Gastroesophageal sphincter (tissue), 4 donors: ENCODE results near the gene PNLIPRP1. TPM values are rescaled to one million over a fixed set of nuclear protein-coding genes. Genes with fewer than 3 reads are reported as not detected.

ENCODE experiments used
- ATAC-seq: fragments of 150-250 bp; one replicate; pipeline ENCODE4 v1.9.1; 2016; ENCODE audit warnings: mild to moderate bottlenecking, moderate library complexity
- H3K27ac ChIP-seq, 4 donors: fragments of 200-600 bp; sonication (generic) in 3 of 4; 1 replicate in 3 of 4; 2 replicates in 1 of 4; pipeline ENCODE4 v1.5.1; 2016 to 2019
- H3K27me3 ChIP-seq: fragments of 200-600 bp; sonication (generic); one replicate; pipeline ENCODE4 v1.5.1; 2019
- H3K36me3 ChIP-seq, 2 donors: fragments of 200-600 bp; sonication (generic); one replicate each; pipeline ENCODE4 v1.5.1; 2019; ENCODE audit warnings: control low read depth in 1 of 2
- H3K4me1 ChIP-seq, 3 donors: fragments of 200-600 bp; sonication (generic); 1 replicate in 2 of 3; 2 replicates in 1 of 3; pipeline ENCODE4 v1.5.1; 2016 to 2019; ENCODE audit warnings: control low read depth in 2 of 3
- H3K4me3 ChIP-seq, 2 donors: fragments of 200-600 bp; sonication (generic); one replicate each; pipeline ENCODE4 v1.5.1; 2019; ENCODE audit warnings: mild to moderate bottlenecking in 1 of 2, moderate library complexity in 1 of 2
- H3K9me3 ChIP-seq, 3 donors: fragments of 200-600 bp; sonication (generic); one replicate each; pipeline ENCODE4 v1.5.1; 2017 to 2019; ENCODE audit warnings: control low read depth in 2 of 3
- CTCF ChIP-seq, 4 experiments: fragments of 200-600 bp in 2 of 4; fragments of 450-650 bp in 2 of 4; sonication (generic) in 1 of 4; IDR thresholded peaks; one replicate each; pipeline ENCODE4 v1.5.1; 2017 to 2019; ENCODE audit warnings: antibody characterized with exemption in 4 of 4, mild to moderate bottlenecking in 2 of 4, moderate library complexity in 2 of 4
- EP300 ChIP-seq: sonication (generic); formaldehyde crosslinking; IDR thresholded peaks from one replicate; pipeline ENCODE4 v1.6.1; 2017; ENCODE audit warnings: antibody characterized with exemption, mild to moderate bottlenecking
- POLR2A ChIP-seq, 2 donors: fragments of 450-650 bp; IDR thresholded peaks; one replicate each; pipeline ENCODE4 v1.6.1; 2017; ENCODE audit warnings: antibody characterized with exemption in 2 of 2, mild to moderate bottlenecking in 2 of 2, moderate library complexity in 1 of 2
- POLR2AphosphoS5 ChIP-seq: sonication (generic); formaldehyde crosslinking; IDR thresholded peaks from one replicate; pipeline ENCODE4 v1.6.1; 2017; ENCODE audit warnings: antibody characterized with exemption
- WGBS, 2 donors: methylation state at CpG; one replicate each; pipeline ENCODE4 v1.1.5; 2018; ENCODE audit warnings: low coverage in 1 of 2; 5-methylcytosine and 5-hydroxymethylcytosine counted together
- total RNA-seq, 4 donors: library from RNA; depleted of rRNA; stranded (reverse); fragments of >200 nt; gene quantifications; one replicate each; pipeline ENCODE4 v1.1.0, GENCODE V29; 2016

Gene PNLIPRP1
- total RNA-seq, 4 donors from 2014 or later, result not detected

- TF ChIP-seq EP300 (no peak), POLR2AphosphoS5 (no peak)
- no peaks in the 10 kb centered on the region for H3K36me3 ChIP-seq
- no peak for ATAC-seq
Observed at GRCh38 chr10:116598329-116598728, 7.6 kb downstream of the PNLIPRP1 start.

GRCh38 chr10:116599991-116600390 is 9.2 kb downstream of the PNLIPRP1 start:
- H3K36me3 ChIP-seq, result no peaks in the 10 kb centered on the region
- no peaks in the 10 kb centered on the region for H3K4me1 ChIP-seq
- 37 to 48% methylated on average over 4 to 5 of the region's 5 CpGs for WGBS, 2 donors
- H3K9me3 ChIP-seq, result no peaks in the 10 kb centered on the region
- no peak overlapping the region for H3K27ac ChIP-seq
- H3K4me3 ChIP-seq, result no peak overlapping the region
- peaks cover 17% of the 10 kb centered on the region for H3K27me3 ChIP-seq
- no peak for ATAC-seq
- no peak for TF ChIP-seq POLR2A (IDR thresholded peaks at IDR 0.05)

More at GRCh38 chr10:116598329-116598728, 7.6 kb downstream of the PNLIPRP1 start:
- peaks cover 17% of the 10 kb centered on the region for H3K27me3 ChIP-seq
- no peaks in the 10 kb centered on the region for H3K4me1 ChIP-seq
- H3K9me3 ChIP-seq, result no peaks in the 10 kb centered on the region
- H3K27ac ChIP-seq, result no peak overlapping the region
- no peak overlapping the region for H3K4me3 ChIP-seq

- H3K4me3 ChIP-seq, result no peak overlapping the region
- WGBS, 2 donors, result 82 to 90% methylated on average over 4 to 8 of the region's 10 CpGs
- no peaks in the 10 kb centered on the region for H3K36me3 ChIP-seq
- TF ChIP-seq POLR2AphosphoS5 (no peak), CTCF (IDR thresholded peaks at IDR 0.05) (no peak), POLR2A (IDR thresholded peaks at IDR 0.05) (no peak), EP300 (no peak)
- ATAC-seq, result no peak
- H3K27me3 ChIP-seq, result peaks cover 15% of the 10 kb centered on the region
- no peaks in the 10 kb centered on the region for H3K4me1 ChIP-seq
- H3K9me3 ChIP-seq, result no peaks in the 10 kb centered on the region
- H3K27ac ChIP-seq, result no peak overlapping the region
Observed at GRCh38 chr10:116602648-116603400, 12.1 kb downstream of the PNLIPRP1 start.

- H3K4me3 ChIP-seq, result no peak overlapping the region
- no peak for TF ChIP-seq POLR2AphosphoS5
- TF ChIP-seq EP300, result no peak
- TF ChIP-seq CTCF (IDR thresholded peaks at IDR 0.05), result no peak
- no peak for TF ChIP-seq POLR2A (IDR thresholded peaks at IDR 0.05)
- no peak for ATAC-seq
- H3K4me1 ChIP-seq, result no peaks in the 10 kb centered on the region
- no peak overlapping the region for H3K27ac ChIP-seq
- H3K27me3 ChIP-seq, result peaks cover 35% of the 10 kb centered on the region
- WGBS, 2 donors, result 56 to 65% methylated on average over 2 to 8 of the region's 8 CpGs
- H3K36me3 ChIP-seq, result no peaks in the 10 kb centered on the region
- H3K9me3 ChIP-seq, result peaks cover 0 to 12% (median 0%) of the 10 kb centered on the region in 3 donors
Observed at GRCh38 chr10:116606061-116606483, 15.3 kb downstream of the PNLIPRP1 start.

- TF ChIP-seq EP300 (no peak), POLR2AphosphoS5 (no peak), CTCF (IDR thresholded peaks at IDR 0.05) (no peak), POLR2A (IDR thresholded peaks at IDR 0.05) (no peak)
- Histone ChIP-seq H3K27ac (no peak overlapping the region), H3K36me3 (no peaks in the 10 kb centered on the region), H3K4me3 (no peak overlapping the region), H3K27me3 (peaks cover 36% of the 10 kb centered on the region), H3K4me1 (no peaks in the 10 kb centered on the region), H3K9me3 (peaks cover 0 to 12% (median 0%) of the 10 kb centered on the region in 3 donors)
- WGBS, 2 donors, result 73 to 100% methylated on average over 1 to 6 of the region's 6 CpGs
- no peak for ATAC-seq
Observed at GRCh38 chr10:116607336-116607735, 16.6 kb downstream of the PNLIPRP1 start.
